ENCODE data around the gene FZD7. TPM values are rescaled to one million over a fixed set of nuclear protein-coding genes. Genes with fewer than 3 reads are reported as not detected.

The FZD7 gene
- total and polyA plus RNA-seq, 2 donors (not counting 1 experiment from before 2014, with no cell fraction given): 39.1 to 44.4 TPM

- Histone ChIP-seq H4K20me1 (ENCODE audit: control insufficient read depth, extremely low read depth, insufficient read depth, low read length) (no peaks in the 10 kb centered on the region), H3K79me2 (ENCODE audit: control insufficient read depth, insufficient read depth, low read length) (no peaks in the 10 kb centered on the region), H3K36me3 (ENCODE audit: control insufficient read depth, insufficient read depth, low read length) (no peaks in the 10 kb centered on the region), H3K27me3 (ENCODE audit: control insufficient read depth, insufficient read depth, low read length) (no peaks in the 10 kb centered on the region), H2AFZ (ENCODE audit: low read length) (no peak overlapping the region), H3K9me3 (ENCODE audit: control insufficient read depth, insufficient read depth, low read depth, low read length) (no peaks in the 10 kb centered on the region), H3K4me1 (ENCODE audit: control insufficient read depth, extremely low read depth, insufficient read depth, low read length) (no peaks in the 10 kb centered on the region), H3K4me2 (ENCODE audit: extremely low read depth, insufficient read depth, low read length) (no peak overlapping the region), H3K9ac (ENCODE audit: insufficient read depth, low read length) (no peak overlapping the region), H3K4me3 (replicated peaks in 1 of 4; ENCODE audit: control extremely low read depth in 1 of 4, insufficient read depth in 1 of 4, low read depth in 3 of 4, low read length in 4 of 4) (no peak overlapping the region), H3K27ac (ENCODE audit: insufficient read depth, low read length) (no peak overlapping the region)
- TF ChIP-seq EZH2 (IDR thresholded peaks at IDR 0.05; ENCODE audit: low read length, missing control alignments) (no peak), CTCF (conservative IDR thresholded peaks at IDR 0.05 in 1 of 2, IDR thresholded peaks at IDR 0.05 in 1 of 2; ENCODE audit: low read depth in 1 of 2, low read length in 2 of 2) (peak; percentile 29 to 47)
- DNase-seq (ENCODE audit: low read depth in 2 of 2): peak in 1 of 2 donors; percentile 47
These were observed 23.0 kb downstream of the FZD7 start for GRCh38 chr2:202056611-202057010.

DNA sequence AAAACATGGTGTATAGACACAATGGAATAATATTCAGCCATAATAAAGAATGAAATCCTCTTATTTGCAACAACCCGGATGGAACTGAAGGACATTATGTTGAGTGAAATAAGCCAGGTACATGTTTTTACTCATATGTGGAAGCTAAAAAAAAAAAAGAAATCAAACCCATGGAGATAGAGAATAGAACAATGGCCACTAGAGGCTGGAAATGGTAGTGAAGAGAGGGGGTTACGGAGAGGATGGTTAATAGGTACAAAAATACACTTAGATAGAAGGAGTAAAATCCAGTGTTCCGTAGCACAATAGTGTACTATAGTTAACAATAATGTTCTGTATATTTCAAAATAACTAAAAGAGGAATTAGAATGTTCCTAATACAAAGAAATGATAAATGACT is 26.6 kb downstream of the FZD7 start:
- Histone ChIP-seq H3K4me2 (ENCODE audit: extremely low read depth, insufficient read depth, low read length) (no peak overlapping the region), H3K9ac (ENCODE audit: insufficient read depth, low read length) (no peak overlapping the region), H3K4me3 (replicated peaks in 1 of 4; ENCODE audit: control extremely low read depth in 1 of 4, insufficient read depth in 1 of 4, low read depth in 3 of 4, low read length in 4 of 4) (no peak overlapping the region), H3K36me3 (ENCODE audit: control insufficient read depth, insufficient read depth, low read length) (no peaks in the 10 kb centered on the region), H2AFZ (ENCODE audit: low read length) (no peak overlapping the region), H4K20me1 (ENCODE audit: control insufficient read depth, extremely low read depth, insufficient read depth, low read length) (no peaks in the 10 kb centered on the region), H3K79me2 (ENCODE audit: control insufficient read depth, insufficient read depth, low read length) (no peaks in the 10 kb centered on the region), H3K9me3 (ENCODE audit: control insufficient read depth, insufficient read depth, low read depth, low read length) (no peaks in the 10 kb centered on the region), H3K27me3 (ENCODE audit: control insufficient read depth, insufficient read depth, low read length) (no peaks in the 10 kb centered on the region), H3K4me1 (ENCODE audit: control insufficient read depth, extremely low read depth, insufficient read depth, low read length) (peaks cover 5% of the 10 kb centered on the region), H3K27ac (ENCODE audit: insufficient read depth, low read length) (no peak overlapping the region)
- TF ChIP-seq CTCF (conservative IDR thresholded peaks at IDR 0.05 in 1 of 2, IDR thresholded peaks at IDR 0.05 in 1 of 2; ENCODE audit: low read depth in 1 of 2, low read length in 2 of 2): peak in 1 of 2 donors; percentile 38
- no peak for TF ChIP-seq EZH2 (IDR thresholded peaks at IDR 0.05; ENCODE audit: low read length, missing control alignments)
- DNase-seq (ENCODE audit: low read depth in 2 of 2): no peak

GRCh38 chr2:202061695-202062094 is 28.0 kb downstream of the FZD7 start:
- no peaks in the 10 kb centered on the region for H3K79me2 ChIP-seq (ENCODE audit: control insufficient read depth, insufficient read depth, low read length)
- H3K4me3 ChIP-seq (replicated peaks in 1 of 4; ENCODE audit: control extremely low read depth in 1 of 4, insufficient read depth in 1 of 4, low read depth in 3 of 4, low read length in 4 of 4): no peak overlapping the region
- no peaks in the 10 kb centered on the region for H4K20me1 ChIP-seq (ENCODE audit: control insufficient read depth, extremely low read depth, insufficient read depth, low read length)
- TF ChIP-seq CTCF (conservative IDR thresholded peaks at IDR 0.05 in 1 of 2, IDR thresholded peaks at IDR 0.05 in 1 of 2; ENCODE audit: low read depth in 1 of 2, low read length in 2 of 2): no peak
- no peak for TF ChIP-seq EZH2 (IDR thresholded peaks at IDR 0.05; ENCODE audit: low read length, missing control alignments)
- H3K9ac ChIP-seq (ENCODE audit: insufficient read depth, low read length): no peak overlapping the region
- no peaks in the 10 kb centered on the region for H3K36me3 ChIP-seq (ENCODE audit: control insufficient read depth, insufficient read depth, low read length)
- no peak overlapping the region for H3K4me2 ChIP-seq (ENCODE audit: extremely low read depth, insufficient read depth, low read length)
- H3K9me3 ChIP-seq (ENCODE audit: control insufficient read depth, insufficient read depth, low read depth, low read length): no peaks in the 10 kb centered on the region
- no peaks in the 10 kb centered on the region for H3K27me3 ChIP-seq (ENCODE audit: control insufficient read depth, insufficient read depth, low read length)
- peaks cover 5% of the 10 kb centered on the region for H3K4me1 ChIP-seq (ENCODE audit: control insufficient read depth, extremely low read depth, insufficient read depth, low read length)
- no peak overlapping the region for H2AFZ ChIP-seq (ENCODE audit: low read length)
- no peak for DNase-seq (ENCODE audit: low read depth in 2 of 2)
- no peak overlapping the region for H3K27ac ChIP-seq (ENCODE audit: insufficient read depth, low read length)
